ENCODE results near the gene ASF1B. TPM values are rescaled to one million over a fixed set of nuclear protein-coding genes. Genes with fewer than 3 reads are reported as not detected.

Gene ASF1B
- total and polyA plus RNA-seq, 2 donors (not counting 1 experiment from before 2014, with no cell fraction given), result 2.6 to 6.5 TPM

DNA sequence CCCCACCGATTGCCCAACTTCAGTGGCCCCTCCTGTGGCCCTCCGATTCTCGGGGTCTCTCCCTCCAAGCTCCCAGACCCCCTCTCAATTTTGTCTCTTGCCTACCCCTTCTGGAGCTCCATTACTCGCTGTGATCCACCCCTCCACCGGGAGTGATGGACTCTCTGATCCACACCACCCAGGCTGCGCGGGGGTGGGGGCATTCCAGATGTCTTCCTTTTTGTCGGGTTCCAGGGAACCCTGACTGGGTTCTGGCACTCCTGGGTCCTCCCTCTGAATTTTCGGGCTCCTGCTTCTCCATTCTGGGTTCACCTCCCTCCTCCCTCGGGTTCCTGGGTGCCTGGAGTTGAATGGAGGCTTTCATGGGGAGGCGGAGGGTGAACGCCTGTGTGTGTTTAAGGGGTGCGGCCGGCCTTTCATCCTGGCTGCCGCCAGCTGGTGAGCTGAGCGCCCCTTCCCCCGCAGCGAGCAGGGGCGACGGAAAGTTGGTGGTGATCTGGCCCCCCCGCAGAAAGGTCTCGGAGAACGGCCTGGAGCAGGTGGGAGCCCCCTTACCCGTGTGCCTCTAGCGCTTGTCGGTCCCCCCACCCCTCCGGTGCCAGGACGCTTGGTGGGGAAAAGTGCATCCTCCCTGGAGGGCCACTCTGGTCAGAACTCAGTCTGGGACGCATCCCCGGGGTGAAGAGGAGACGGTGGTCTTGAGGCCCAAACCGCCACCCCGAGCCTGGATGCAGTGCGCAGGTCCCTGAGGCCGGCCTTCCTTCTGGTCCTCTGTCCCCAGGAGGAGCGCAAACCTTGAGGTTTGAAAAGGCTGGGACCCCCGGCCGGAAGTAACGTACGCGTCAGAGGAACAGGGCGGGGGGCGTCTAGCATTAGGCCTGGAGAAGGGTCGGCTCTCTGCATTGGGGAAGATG is 62.2 kb downstream of the ASF1B start:
- H3K4me1 ChIP-seq (ENCODE audit: control insufficient read depth, extremely low read depth, insufficient read depth, low read length), result peaks cover 7% of the 10 kb centered on the region
- no peaks in the 10 kb centered on the region for H3K79me2 ChIP-seq (ENCODE audit: control insufficient read depth, insufficient read depth, low read length)
- no peaks in the 10 kb centered on the region for H4K20me1 ChIP-seq (ENCODE audit: control insufficient read depth, extremely low read depth, insufficient read depth, low read length)
- peak overlapping the region; percentile 68 to 85 (median 78) for H3K4me3 ChIP-seq (replicated peaks in 1 of 4; ENCODE audit: control extremely low read depth in 1 of 4, insufficient read depth in 1 of 4, low read depth in 3 of 4, low read length in 4 of 4)
- no peak for DNase-seq (ENCODE audit: low read depth in 2 of 2)
- no peak for TF ChIP-seq EZH2 (IDR thresholded peaks at IDR 0.05; ENCODE audit: low read length, missing control alignments)
- no peak for TF ChIP-seq CTCF (conservative IDR thresholded peaks at IDR 0.05 in 1 of 2, IDR thresholded peaks at IDR 0.05 in 1 of 2; ENCODE audit: low read depth in 1 of 2, low read length in 2 of 2)
- H3K36me3 ChIP-seq (ENCODE audit: control insufficient read depth, insufficient read depth, low read length), result no peaks in the 10 kb centered on the region
- peak overlapping the region; percentile 86 for H3K4me2 ChIP-seq (ENCODE audit: extremely low read depth, insufficient read depth, low read length)
- H3K27me3 ChIP-seq (ENCODE audit: control insufficient read depth, insufficient read depth, low read length), result no peaks in the 10 kb centered on the region
- no peaks in the 10 kb centered on the region for H3K9me3 ChIP-seq (ENCODE audit: control insufficient read depth, insufficient read depth, low read depth, low read length)
- peak overlapping the region; percentile 36 for H3K9ac ChIP-seq (ENCODE audit: insufficient read depth, low read length)
- H2AFZ ChIP-seq (ENCODE audit: low read length), result peak overlapping the region; percentile 50
- peak overlapping the region; percentile 47 for H3K27ac ChIP-seq (ENCODE audit: insufficient read depth, low read length)

- no peaks in the 10 kb centered on the region for H3K27me3 ChIP-seq (ENCODE audit: control insufficient read depth, insufficient read depth, low read length)
- peak overlapping the region; percentile 47 for H3K27ac ChIP-seq (ENCODE audit: insufficient read depth, low read length)
- no peaks in the 10 kb centered on the region for H4K20me1 ChIP-seq (ENCODE audit: control insufficient read depth, extremely low read depth, insufficient read depth, low read length)
- H3K36me3 ChIP-seq (ENCODE audit: control insufficient read depth, insufficient read depth, low read length), result no peaks in the 10 kb centered on the region
- H3K4me3 ChIP-seq (replicated peaks in 1 of 4; ENCODE audit: control extremely low read depth in 1 of 4, insufficient read depth in 1 of 4, low read depth in 3 of 4, low read length in 4 of 4), result peak overlapping the region; percentile 68 to 85 (median 78)
- H3K9me3 ChIP-seq (ENCODE audit: control insufficient read depth, insufficient read depth, low read depth, low read length), result no peaks in the 10 kb centered on the region
- H2AFZ ChIP-seq (ENCODE audit: low read length), result peak overlapping the region; percentile 50
- no peaks in the 10 kb centered on the region for H3K79me2 ChIP-seq (ENCODE audit: control insufficient read depth, insufficient read depth, low read length)
- peak overlapping the region; percentile 36 for H3K9ac ChIP-seq (ENCODE audit: insufficient read depth, low read length)
- DNase-seq (ENCODE audit: low read depth in 2 of 2), result peak; percentile 78 to 83
- TF ChIP-seq CTCF (conservative IDR thresholded peaks at IDR 0.05 in 1 of 2, IDR thresholded peaks at IDR 0.05 in 1 of 2; ENCODE audit: low read depth in 1 of 2, low read length in 2 of 2) (peak in 1 of 2 donors; percentile 13), EZH2 (IDR thresholded peaks at IDR 0.05; ENCODE audit: low read length, missing control alignments) (no peak)
- H3K4me2 ChIP-seq (ENCODE audit: extremely low read depth, insufficient read depth, low read length), result peak overlapping the region; percentile 86
- peaks cover 7% of the 10 kb centered on the region for H3K4me1 ChIP-seq (ENCODE audit: control insufficient read depth, extremely low read depth, insufficient read depth, low read length)
Measured at GRCh38 chr19:14073261-14073924, 63.0 kb downstream of the ASF1B start.

All from fibroblast of lung (primary cell).